ENCODE measurements around the gene REEP6. TPM values are rescaled to one million over a fixed set of nuclear protein-coding genes. Genes with fewer than 3 reads are reported as not detected.
A peak's percentile ranks its signal among the peaks of the same experiment; 100 is the strongest.

Gene REEP6
- total RNA-seq, 3 donors from 2014 or later (not counting 1 experiment from before 2014, with no cell fraction given) = 3.9 to 5.0 (median 4.3) TPM

DNA sequence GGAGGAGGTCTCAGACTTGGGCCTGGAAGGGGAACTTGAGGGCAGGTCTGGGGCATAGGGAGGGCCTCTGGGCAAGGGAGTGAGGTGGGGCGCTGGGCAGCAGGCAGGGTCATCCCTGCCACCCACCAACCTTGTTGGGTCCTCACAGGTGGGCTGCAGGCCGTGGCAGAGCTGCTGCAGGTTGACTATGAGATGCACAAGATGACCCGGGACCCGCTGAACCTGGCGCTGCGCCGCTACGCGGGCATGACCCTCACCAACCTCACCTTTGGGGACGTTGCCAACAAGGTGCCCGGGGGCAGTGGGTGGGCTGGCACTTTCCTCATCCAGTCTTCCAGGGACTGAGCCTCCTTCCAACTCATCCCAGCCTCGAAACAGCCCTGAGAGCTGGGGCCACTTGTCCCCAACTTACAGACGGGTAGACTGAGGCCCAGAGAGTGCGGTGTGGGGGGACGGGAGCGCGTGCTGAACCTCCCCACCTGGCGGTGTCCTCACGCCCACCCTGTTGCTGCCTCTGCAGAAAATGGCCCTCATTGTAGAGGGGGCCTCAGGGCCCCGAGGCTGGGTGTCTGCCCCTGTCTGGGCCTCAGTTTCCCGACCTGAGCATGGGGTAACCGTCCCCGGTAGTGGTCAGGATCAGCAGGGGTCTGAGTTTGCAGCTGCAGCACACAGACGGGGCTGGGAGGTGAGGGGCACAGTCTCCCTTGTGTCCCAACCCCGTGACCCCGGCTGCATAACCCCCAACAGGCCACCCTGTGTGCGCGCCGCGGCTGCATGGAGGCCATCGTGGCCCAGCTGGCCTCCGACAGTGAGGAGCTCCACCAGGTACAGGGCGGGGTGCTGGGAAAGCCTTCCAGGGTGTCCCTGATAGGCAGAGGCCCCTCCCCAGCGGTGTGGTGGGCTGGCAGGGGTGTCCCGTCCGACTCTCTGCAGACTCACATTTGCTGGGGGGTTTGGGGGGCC, 30.7 kb upstream of the REEP6 start:
- H3K27ac ChIP-seq (ENCODE audit: low read length) = no peak overlapping the region
- H3K4me1 Mint-ChIP-seq = peaks cover 0 to 11% of the 10 kb centered on the region in 2 donors
- intact Hi-C loops (cut with micrococcal nuclease) = no loop called here
- ATAC-seq (no peak), DNase-seq (no peak)
- WGBS (ENCODE audit: insufficient coverage) = 91% methylated on average over 36 of the region's 36 CpGs
- H3K4me3 Mint-ChIP-seq = no peak overlapping the region
- H3K9me3 Mint-ChIP-seq = no peaks in the 10 kb centered on the region
- H3K27ac Mint-ChIP-seq = no peak overlapping the region
- peaks cover 0 to 6% of the 10 kb centered on the region in 2 donors for H3K27me3 Mint-ChIP-seq (ENCODE audit: low read depth in 2 of 2)
- peaks cover 7% of the 10 kb centered on the region for H3K9me3 ChIP-seq (ENCODE audit: control insufficient read depth, insufficient read depth, low read length)
- H3K36me3 Mint-ChIP-seq = no peaks in the 10 kb centered on the region
- no peak for TF ChIP-seq CTCF (IDR thresholded peaks at IDR 0.05)
- no peak overlapping the region for H3K4me3 ChIP-seq (ENCODE audit: low read length)
- peaks cover 17% of the 10 kb centered on the region for H3K4me1 ChIP-seq (ENCODE audit: control insufficient read depth, insufficient read depth, low read length)
- H3K27me3 ChIP-seq (ENCODE audit: control insufficient read depth, insufficient read depth, low read length) = peaks cover 22% of the 10 kb centered on the region
- peaks cover 3% of the 10 kb centered on the region for H3K36me3 ChIP-seq (ENCODE audit: control insufficient read depth, insufficient read depth, low read length)

DNA sequence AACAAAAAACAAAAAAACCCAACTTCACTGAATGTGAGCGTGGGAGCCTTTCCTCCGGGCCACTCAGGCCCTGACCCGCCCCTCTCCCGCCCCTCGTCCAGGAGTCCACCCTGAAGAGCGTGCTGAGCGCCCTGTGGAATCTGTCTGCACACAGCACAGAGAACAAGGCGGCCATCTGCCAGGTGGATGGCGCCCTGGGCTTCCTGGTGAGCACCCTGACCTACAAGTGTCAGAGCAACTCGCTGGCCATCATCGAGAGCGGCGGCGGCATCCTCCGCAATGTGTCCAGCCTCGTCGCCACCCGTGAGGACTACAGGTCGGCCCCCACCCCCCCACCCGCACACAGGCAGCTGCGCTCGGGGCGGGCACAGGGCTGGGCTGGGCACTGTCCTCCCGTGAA, 29.1 kb upstream of the REEP6 start:
- H3K9me3 ChIP-seq (ENCODE audit: control insufficient read depth, insufficient read depth, low read length) = no peaks in the 10 kb centered on the region
- no peaks in the 10 kb centered on the region for H3K36me3 Mint-ChIP-seq
- H3K4me3 ChIP-seq (ENCODE audit: low read length) = no peak overlapping the region
- WGBS (ENCODE audit: insufficient coverage) = 94% methylated on average over 24 of the region's 24 CpGs
- peaks cover 17% of the 10 kb centered on the region for H3K4me1 ChIP-seq (ENCODE audit: control insufficient read depth, insufficient read depth, low read length)
- H3K27me3 ChIP-seq (ENCODE audit: control insufficient read depth, insufficient read depth, low read length) = peaks cover 16% of the 10 kb centered on the region
- H3K9me3 Mint-ChIP-seq = no peaks in the 10 kb centered on the region
- DNase-seq (no peak), ATAC-seq (no peak)
- no peaks in the 10 kb centered on the region for H3K27me3 Mint-ChIP-seq (ENCODE audit: low read depth in 2 of 2)
- H3K4me3 Mint-ChIP-seq = no peak overlapping the region
- no peak for TF ChIP-seq CTCF (IDR thresholded peaks at IDR 0.05)
- H3K27ac ChIP-seq (ENCODE audit: low read length) = no peak overlapping the region
- peaks cover 0 to 5% of the 10 kb centered on the region in 2 donors for H3K4me1 Mint-ChIP-seq
- H3K27ac Mint-ChIP-seq = no peak overlapping the region
- intact Hi-C loops (cut with micrococcal nuclease) = no loop called here
- peaks cover 3% of the 10 kb centered on the region for H3K36me3 ChIP-seq (ENCODE audit: control insufficient read depth, insufficient read depth, low read length)

- no peaks in the 10 kb centered on the region for H3K9me3 Mint-ChIP-seq
- peak in 1 of 2 donors; percentile 65 for DNase-seq
- Histone ChIP-seq H3K4me3 (ENCODE audit: low read length) (no peak overlapping the region), H3K27me3 (ENCODE audit: control insufficient read depth, insufficient read depth, low read length) (peaks cover 13% of the 10 kb centered on the region), H3K36me3 (ENCODE audit: control insufficient read depth, insufficient read depth, low read length) (peaks cover 3% of the 10 kb centered on the region), H3K9me3 (ENCODE audit: control insufficient read depth, insufficient read depth, low read length) (no peaks in the 10 kb centered on the region), H3K27ac (ENCODE audit: low read length) (no peak overlapping the region), H3K4me1 (ENCODE audit: control insufficient read depth, insufficient read depth, low read length) (peaks cover 38% of the 10 kb centered on the region)
- WGBS (ENCODE audit: insufficient coverage) = 50% methylated on average over 83 of the region's 83 CpGs
- H3K27ac Mint-ChIP-seq = no peak overlapping the region
- no peak overlapping the region for H3K4me3 Mint-ChIP-seq
- H3K27me3 Mint-ChIP-seq (ENCODE audit: low read depth in 2 of 2) = peaks cover 0 to 3% of the 10 kb centered on the region in 2 donors
- no peaks in the 10 kb centered on the region for H3K36me3 Mint-ChIP-seq
- intact Hi-C loops (cut with micrococcal nuclease) = no loop called here
- ATAC-seq = peak in 2 of 3 donors; percentile 27 to 45
- peaks cover 0 to 5% of the 10 kb centered on the region in 2 donors for H3K4me1 Mint-ChIP-seq
- TF ChIP-seq CTCF (IDR thresholded peaks at IDR 0.05) = peak; percentile 17
Measured at GRCh38 chr19:1465191-1466016, 25.6 kb upstream of the REEP6 start.

All from natural killer cell (primary cell).